NB4 (cell line): ENCODE results near the gene LPO.
A peak's percentile ranks its signal among the peaks of the same experiment; 100 is the strongest.

Source experiments
- MAX ChIP-seq: IDR thresholded peaks from 2 replicates; pipeline ENCODE4 v1.6.1; 2011; ENCODE audit warnings: low read depth, low read length
- POLR2A ChIP-seq: IDR thresholded peaks from 2 replicates; pipeline ENCODE4 v1.6.1; 2011; ENCODE audit warnings: mild to moderate bottlenecking; ENCODE audit not compliant: insufficient read length; ENCODE audit errors: extremely low read depth

GRCh38 chr17:58219789-58220183 lies 18.6 kb upstream of the LPO start:
- no peak for TF ChIP-seq POLR2A
- TF ChIP-seq MAX = peak; percentile 33; the same call in 1 of the 2 replicates
